ENCODE measurements around the gene ZSWIM9.

- TF ChIP-seq, protein P1, sequence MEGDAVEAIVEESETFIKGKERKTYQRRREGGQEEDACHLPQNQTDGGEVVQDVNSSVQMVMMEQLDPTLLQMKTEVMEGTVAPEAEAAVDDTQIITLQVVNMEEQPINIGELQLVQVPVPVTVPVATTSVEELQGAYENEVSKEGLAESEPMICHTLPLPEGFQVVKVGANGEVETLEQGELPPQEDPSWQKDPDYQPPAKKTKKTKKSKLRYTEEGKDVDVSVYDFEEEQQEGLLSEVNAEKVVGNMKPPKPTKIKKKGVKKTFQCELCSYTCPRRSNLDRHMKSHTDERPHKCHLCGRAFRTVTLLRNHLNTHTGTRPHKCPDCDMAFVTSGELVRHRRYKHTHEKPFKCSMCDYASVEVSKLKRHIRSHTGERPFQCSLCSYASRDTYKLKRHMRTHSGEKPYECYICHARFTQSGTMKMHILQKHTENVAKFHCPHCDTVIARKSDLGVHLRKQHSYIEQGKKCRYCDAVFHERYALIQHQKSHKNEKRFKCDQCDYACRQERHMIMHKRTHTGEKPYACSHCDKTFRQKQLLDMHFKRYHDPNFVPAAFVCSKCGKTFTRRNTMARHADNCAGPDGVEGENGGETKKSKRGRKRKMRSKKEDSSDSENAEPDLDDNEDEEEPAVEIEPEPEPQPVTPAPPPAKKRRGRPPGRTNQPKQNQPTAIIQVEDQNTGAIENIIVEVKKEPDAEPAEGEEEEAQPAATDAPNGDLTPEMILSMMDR (IDR thresholded peaks at IDR 0.05), result no peak
- no peak for TF ChIP-seq POLR2A (IDR thresholded peaks at IDR 0.05)
- no peak for TF ChIP-seq EP300 (IDR thresholded peaks at IDR 0.05)
Observed at GRCh38 chr19:48213959-48214358, 43.5 kb downstream of the ZSWIM9 start.
